PC-9 (cell line): ENCODE results near the gene REPS2.

Experiments used
- EZH2 ChIP-seq: fragments of 200-600 bp; sonication (generic); IDR thresholded peaks from 2 replicates; pipeline ENCODE4 v1.8.0; 2017; ENCODE audit warnings: antibody characterized with exemption, low read depth
- TF ChIP-seq, protein P1 (sequence below): fragments of 200-600 bp; sonication (generic); conservative IDR thresholded peaks from 2 replicates; pipeline ENCODE4 v1.6.1; 2017; ENCODE audit warnings: mixed run types, antibody characterized with exemption, mild to moderate bottlenecking, moderate library complexity

DNA sequence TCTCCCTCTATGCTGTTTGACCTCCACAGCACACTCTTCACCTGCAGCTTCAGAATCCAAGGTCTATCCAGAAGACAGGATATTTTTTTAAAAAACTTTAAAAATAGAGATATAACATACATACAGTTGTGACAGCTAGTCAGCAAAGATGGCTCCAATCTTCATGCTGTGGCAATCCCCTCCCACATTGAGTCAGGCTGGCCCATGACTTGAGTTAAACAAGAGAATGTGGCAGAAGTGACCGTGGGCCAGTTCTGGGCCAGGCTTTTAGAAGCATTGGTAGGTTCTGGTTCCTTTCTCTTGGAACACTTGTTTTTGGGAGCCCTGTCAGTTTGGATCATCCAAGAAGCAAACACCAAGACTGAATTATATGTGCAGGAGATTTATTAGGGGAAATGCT is 36.1 kb upstream of the REPS2 start:
- TF ChIP-seq, protein P1, sequence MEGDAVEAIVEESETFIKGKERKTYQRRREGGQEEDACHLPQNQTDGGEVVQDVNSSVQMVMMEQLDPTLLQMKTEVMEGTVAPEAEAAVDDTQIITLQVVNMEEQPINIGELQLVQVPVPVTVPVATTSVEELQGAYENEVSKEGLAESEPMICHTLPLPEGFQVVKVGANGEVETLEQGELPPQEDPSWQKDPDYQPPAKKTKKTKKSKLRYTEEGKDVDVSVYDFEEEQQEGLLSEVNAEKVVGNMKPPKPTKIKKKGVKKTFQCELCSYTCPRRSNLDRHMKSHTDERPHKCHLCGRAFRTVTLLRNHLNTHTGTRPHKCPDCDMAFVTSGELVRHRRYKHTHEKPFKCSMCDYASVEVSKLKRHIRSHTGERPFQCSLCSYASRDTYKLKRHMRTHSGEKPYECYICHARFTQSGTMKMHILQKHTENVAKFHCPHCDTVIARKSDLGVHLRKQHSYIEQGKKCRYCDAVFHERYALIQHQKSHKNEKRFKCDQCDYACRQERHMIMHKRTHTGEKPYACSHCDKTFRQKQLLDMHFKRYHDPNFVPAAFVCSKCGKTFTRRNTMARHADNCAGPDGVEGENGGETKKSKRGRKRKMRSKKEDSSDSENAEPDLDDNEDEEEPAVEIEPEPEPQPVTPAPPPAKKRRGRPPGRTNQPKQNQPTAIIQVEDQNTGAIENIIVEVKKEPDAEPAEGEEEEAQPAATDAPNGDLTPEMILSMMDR: no peak
- no peak for TF ChIP-seq EZH2
